Fibroblast of lung (primary cell): Measurements from ENCODE around the gene ATG4B. TPM values are rescaled to one million over a fixed set of nuclear protein-coding genes. Genes with fewer than 3 reads are reported as not detected.
"Not testable (repeated sequence)": the region's sequence is repeated elsewhere in the genome, so short reads cannot be mapped to it uniquely, and the experiment has no call there.

Source experiments
- DNase-seq, 2 donors: peaks; one replicate each; pipeline versions ENCODE4 v3.0.0 to v3.0.0-alpha.2; 2010; ENCODE audit warnings: low read depth in 2 of 2
- H2AFZ ChIP-seq: 2 replicates; pipeline ENCODE4 v1.5.1; 2012; ENCODE audit warnings: low read length, control low read depth, inconsistent platforms
- H3K27ac ChIP-seq: 2 replicates; pipeline ENCODE4 v1.5.1; 2011; ENCODE audit warnings: low read length, control low read depth; ENCODE audit not compliant: insufficient read depth
- H3K27me3 ChIP-seq: 2 replicates; pipeline ENCODE4 v1.5.1; 2011; ENCODE audit warnings: mild to moderate bottlenecking, low read length; ENCODE audit not compliant: control insufficient read depth, insufficient read depth
- H3K36me3 ChIP-seq: 2 replicates; pipeline ENCODE4 v1.5.1; 2011; ENCODE audit warnings: low read length; ENCODE audit not compliant: control insufficient read depth, insufficient read depth
- H3K4me1 ChIP-seq: 2 replicates; pipeline ENCODE4 v1.5.1; 2011; ENCODE audit warnings: low read length; ENCODE audit not compliant: control insufficient read depth, insufficient read depth; ENCODE audit errors: extremely low read depth
- H3K4me2 ChIP-seq: 2 replicates; pipeline ENCODE4 v1.5.1; 2011; ENCODE audit warnings: low read length, control low read depth; ENCODE audit not compliant: insufficient read depth; ENCODE audit errors: extremely low read depth
- H3K4me3 ChIP-seq, 4 experiments: fragments of 200-600 bp in 1 of 4; sonication (generic) in 1 of 4; replicated peaks in 1 of 4; 2 replicates each; pipeline ENCODE4 v1.5.1; 2011 to 2016; ENCODE audit warnings: low read length in 4 of 4, low read depth in 3 of 4, mild to moderate bottlenecking in 3 of 4, control low read depth in 2 of 4, inconsistent platforms in 1 of 4, mixed read lengths in 1 of 4; ENCODE audit not compliant: insufficient read depth in 1 of 4; ENCODE audit errors: control extremely low read depth in 1 of 4
- H3K79me2 ChIP-seq: 2 replicates; pipeline ENCODE4 v1.5.1; 2012; ENCODE audit warnings: mild to moderate bottlenecking, low read length, inconsistent platforms; ENCODE audit not compliant: control insufficient read depth, insufficient read depth
- H3K9ac ChIP-seq: 2 replicates; pipeline ENCODE4 v1.5.1; 2011; ENCODE audit warnings: mild to moderate bottlenecking, low read length, control low read depth; ENCODE audit not compliant: insufficient read depth
- H3K9me3 ChIP-seq: 2 replicates; pipeline ENCODE4 v1.5.1; 2012; ENCODE audit warnings: low read depth, low read length; ENCODE audit not compliant: control insufficient read depth, insufficient read depth
- H4K20me1 ChIP-seq: 2 replicates; pipeline ENCODE4 v1.5.1; 2011; ENCODE audit warnings: low read length; ENCODE audit not compliant: control insufficient read depth, insufficient read depth; ENCODE audit errors: extremely low read depth
- EZH2 ChIP-seq: IDR thresholded peaks from 2 replicates; pipeline ENCODE4 v1.5.1; 2012; ENCODE audit warnings: low read length, control low read depth, mild to moderate bottlenecking; ENCODE audit errors: missing control alignments
- polyA minus RNA-seq: library from RNA; depleted of rRNA, polyadenylated mRNA; stranded (reverse); fragments of >200 nt; gene quantifications from 2 replicates; pipeline ENCODE4 v1.2.3, GENCODE V29; 2011; ENCODE audit warnings: low replicate concordance
- polyA plus RNA-seq, 2 donors: library from polyadenylated mRNA; depleted of rRNA in 1 of 2; stranded (reverse) in 1 of 2; unstranded in 1 of 2; fragments of >200 nt; gene quantifications; 2 replicates each; pipeline ENCODE4 v1.2.1, GENCODE V29; 2011 to 2012; ENCODE audit warnings: missing spikeins in 1 of 2
- total RNA-seq: library from RNA; depleted of rRNA; stranded (reverse); fragments of >200 nt; gene quantifications from 2 replicates; pipeline ENCODE4 v1.2.1, GENCODE V29; 2014
- TF ChIP-seq, protein P1 (sequence below), 2 donors: IDR thresholded peaks in 1 of 2; conservative IDR thresholded peaks in 1 of 2; 1 replicate in 1 of 2; 2 replicates in 1 of 2; pipeline ENCODE4 v1.5.1; 2011 to 2012; ENCODE audit warnings: low read length in 2 of 2, control low read depth in 1 of 2, inconsistent platforms in 1 of 2, low read depth in 1 of 2, mild to moderate bottlenecking in 1 of 2

ATG4B gene
- total RNA-seq (30.0 and 45.1 TPM in 2 replicates), polyA plus RNA-seq (76.2 and 95.6 TPM in 2 replicates), polyA minus RNA-seq (78.7 and 129 TPM in 2 replicates)
- polyA plus RNA-seq (2012), result 58.8 and 74.8 TPM in 2 replicates

DNA sequence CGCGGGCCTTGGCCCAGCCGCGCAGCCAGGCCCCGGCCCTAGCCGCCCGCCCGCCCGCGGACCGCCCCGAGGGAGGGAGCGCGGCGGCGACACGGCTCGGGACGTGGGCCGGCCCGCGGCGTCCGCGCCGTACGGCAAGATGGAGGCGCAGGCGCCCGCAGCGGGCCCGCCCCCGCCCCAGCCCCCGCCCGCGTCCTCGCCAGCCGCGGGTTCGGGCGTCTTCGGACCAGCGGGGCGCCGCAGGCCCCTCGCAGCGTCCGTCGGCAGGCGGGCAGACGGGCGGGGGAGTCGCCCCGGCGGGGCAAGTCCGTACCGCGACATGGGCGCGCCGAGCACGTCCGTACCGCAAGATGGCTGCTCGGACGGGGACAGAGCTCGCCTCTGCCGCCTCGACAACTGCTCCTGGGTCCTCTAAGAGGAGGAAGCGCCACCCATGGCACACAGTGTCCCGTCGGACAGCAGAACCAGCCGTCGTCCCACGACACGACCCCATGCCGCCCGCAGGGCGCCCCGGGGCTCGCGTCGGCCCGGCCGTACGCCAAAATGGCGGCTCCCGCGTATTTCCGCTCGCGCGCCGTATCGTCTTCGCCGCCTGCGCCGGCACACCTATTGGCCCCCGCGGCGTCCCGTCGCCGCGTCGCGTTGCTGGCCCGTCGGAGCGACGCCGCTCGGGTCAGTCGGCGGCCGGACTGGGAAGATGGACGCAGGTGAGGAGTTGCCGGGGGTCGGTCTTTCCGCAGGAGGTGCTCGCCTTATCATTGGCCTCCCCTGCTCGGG, at the start of gene ATG4B, which contains the start of gene THAP4:
Gene ATG4B (plus strand): TSS at position 676 of the 777 bp plus-strand sequence. CDS start 22 bp downstream, at position 698.
Gene THAP4 (minus strand): TSS at position 141 of the 777 bp plus-strand sequence. CDS start 141 bp downstream, outside the sequence.
- Histone ChIP-seq H3K9me3 (no peaks in the 10 kb centered on the region), H3K27me3 (no peaks in the 10 kb centered on the region), H3K4me2 (peak within 1 kb of the TSS; percentile 97), H4K20me1 (no peaks in the 10 kb centered on the region), H3K36me3 (peaks cover 14% of the 10 kb centered on the region), H2AFZ (peak within 1 kb of the TSS; percentile 99), H3K4me1 (no peaks in the 10 kb centered on the region), H3K9ac (peak within 1 kb of the TSS; percentile 99), H3K4me3 (peak within 1 kb of the TSS; percentile 85 to 95 (median 92)), H3K27ac (peak within 1 kb of the TSS; percentile 99), H3K79me2 (peaks cover 81% of the 10 kb centered on the region)
- peak; percentile 82 to 88 for DNase-seq
- no peak for TF ChIP-seq EZH2
- TF ChIP-seq, protein P1, sequence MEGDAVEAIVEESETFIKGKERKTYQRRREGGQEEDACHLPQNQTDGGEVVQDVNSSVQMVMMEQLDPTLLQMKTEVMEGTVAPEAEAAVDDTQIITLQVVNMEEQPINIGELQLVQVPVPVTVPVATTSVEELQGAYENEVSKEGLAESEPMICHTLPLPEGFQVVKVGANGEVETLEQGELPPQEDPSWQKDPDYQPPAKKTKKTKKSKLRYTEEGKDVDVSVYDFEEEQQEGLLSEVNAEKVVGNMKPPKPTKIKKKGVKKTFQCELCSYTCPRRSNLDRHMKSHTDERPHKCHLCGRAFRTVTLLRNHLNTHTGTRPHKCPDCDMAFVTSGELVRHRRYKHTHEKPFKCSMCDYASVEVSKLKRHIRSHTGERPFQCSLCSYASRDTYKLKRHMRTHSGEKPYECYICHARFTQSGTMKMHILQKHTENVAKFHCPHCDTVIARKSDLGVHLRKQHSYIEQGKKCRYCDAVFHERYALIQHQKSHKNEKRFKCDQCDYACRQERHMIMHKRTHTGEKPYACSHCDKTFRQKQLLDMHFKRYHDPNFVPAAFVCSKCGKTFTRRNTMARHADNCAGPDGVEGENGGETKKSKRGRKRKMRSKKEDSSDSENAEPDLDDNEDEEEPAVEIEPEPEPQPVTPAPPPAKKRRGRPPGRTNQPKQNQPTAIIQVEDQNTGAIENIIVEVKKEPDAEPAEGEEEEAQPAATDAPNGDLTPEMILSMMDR (conservative IDR thresholded peaks at IDR 0.05 in 1 of 2, IDR thresholded peaks at IDR 0.05 in 1 of 2; ENCODE audit: low read depth in 1 of 2, low read length in 2 of 2), result no peak

DNA sequence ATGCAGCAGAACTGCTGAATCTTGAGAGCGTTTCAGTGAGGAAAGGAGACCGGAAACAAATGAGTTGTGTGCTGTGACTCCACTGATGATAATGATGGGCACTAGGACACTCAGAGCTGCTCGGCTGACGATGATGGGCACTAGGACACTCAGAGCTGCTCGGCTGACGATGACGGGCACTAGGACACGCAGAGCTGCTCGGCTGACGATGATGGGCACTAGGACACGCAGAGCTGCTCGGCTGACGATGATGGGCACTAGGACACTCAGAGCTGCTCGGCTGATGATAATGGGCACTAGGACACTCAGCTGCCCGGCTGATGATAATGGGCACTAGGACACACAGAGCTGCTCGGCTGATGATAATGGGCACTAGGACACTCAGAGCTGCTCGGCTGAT, 47.6 kb upstream of the ATG4B start:
- not testable (repeated sequence) for H3K4me3 ChIP-seq, H3K9ac ChIP-seq, H3K36me3 ChIP-seq, H3K4me1 ChIP-seq, H3K27ac ChIP-seq, H3K79me2 ChIP-seq, H4K20me1 ChIP-seq, DNase-seq, H3K27me3 ChIP-seq, H3K4me2 ChIP-seq, H3K9me3 ChIP-seq, H2AFZ ChIP-seq

DNA sequence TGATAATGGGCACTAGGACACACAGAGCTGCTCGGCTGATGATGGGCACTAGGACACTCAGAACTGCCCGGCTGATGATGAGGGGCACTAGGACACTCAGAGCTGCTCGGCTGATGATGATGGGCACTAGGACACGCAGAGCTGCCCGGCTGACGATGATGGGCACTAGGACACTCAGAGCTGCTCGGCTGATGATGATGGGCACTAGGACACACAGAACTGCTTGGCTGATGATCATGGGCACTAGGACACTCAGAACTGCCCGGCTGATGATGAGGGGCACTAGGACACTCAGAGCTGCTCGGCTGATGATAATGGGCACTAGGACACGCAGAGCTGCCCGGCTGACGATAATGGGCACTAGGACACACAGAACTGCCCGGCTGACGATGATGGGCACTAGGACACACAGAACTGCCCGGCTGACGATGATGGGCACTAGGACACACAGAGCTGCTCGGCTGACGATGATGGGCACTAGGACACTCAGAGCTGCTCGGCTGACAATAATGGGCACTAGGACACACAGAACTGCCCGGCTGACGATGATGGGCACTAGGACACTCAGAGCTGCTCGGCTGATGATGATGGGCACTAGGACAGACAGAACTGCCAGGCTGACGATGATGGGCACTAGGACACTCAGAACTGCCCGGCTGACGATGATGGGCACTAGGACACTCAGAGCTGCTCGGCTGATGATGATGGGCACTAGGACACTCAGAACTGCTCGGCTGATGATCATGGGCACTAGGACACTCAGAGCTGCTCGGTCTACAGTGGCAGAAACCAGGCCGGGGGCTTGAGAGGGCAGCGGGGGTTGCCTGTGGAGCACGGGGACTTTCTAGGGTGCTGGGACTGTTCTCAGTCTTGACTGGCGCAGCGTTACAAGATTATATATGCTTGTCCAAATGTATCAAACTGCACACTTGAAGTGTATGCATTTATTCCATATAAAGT, 46.7 kb upstream of the ATG4B start:
- H3K4me1 ChIP-seq, H2AFZ ChIP-seq, H3K9me3 ChIP-seq, H3K27ac ChIP-seq, H3K79me2 ChIP-seq, H4K20me1 ChIP-seq, H3K36me3 ChIP-seq, H3K4me3 ChIP-seq, H3K4me2 ChIP-seq, DNase-seq, H3K27me3 ChIP-seq, H3K9ac ChIP-seq: not testable (repeated sequence)
